Activated T-cell treated with anti-CD3 and anti-CD28 coated beads, Interleukin-2, amount 50 U/mL, for 24 hours (primary cell): ENCODE measurements around the gene TPRX1.
"Not testable (repeated sequence)": the region's sequence is repeated elsewhere in the genome, so short reads cannot be mapped to it uniquely, and the experiment has no call there.

Experiments
- DNase-seq: peaks from one replicate; pipeline ENCODE4 v3.0.0-alpha.2; 2020
- H3K27ac Mint-ChIP-seq: 2 replicates; pipeline ENCODE4 v1.8.0; 2020; ENCODE audit warnings: mild to moderate bottlenecking, mixed read lengths
- H3K27me3 Mint-ChIP-seq: 2 replicates; pipeline ENCODE4 v1.8.0; 2020; ENCODE audit warnings: mixed read lengths
- H3K36me3 Mint-ChIP-seq: 2 replicates; pipeline ENCODE4 v1.8.0; 2020; ENCODE audit warnings: low read depth, mixed read lengths
- H3K4me1 Mint-ChIP-seq: 2 replicates; pipeline ENCODE4 v1.8.0; 2020; ENCODE audit warnings: low read depth, mixed read lengths
- H3K4me3 Mint-ChIP-seq: 2 replicates; pipeline ENCODE4 v1.8.0; 2020; ENCODE audit warnings: mild to moderate bottlenecking, moderate library complexity, mixed read lengths
- H3K9me3 Mint-ChIP-seq: 2 replicates; pipeline ENCODE4 v1.8.0; 2020; ENCODE audit warnings: mixed read lengths

TPRX1 gene

DNA sequence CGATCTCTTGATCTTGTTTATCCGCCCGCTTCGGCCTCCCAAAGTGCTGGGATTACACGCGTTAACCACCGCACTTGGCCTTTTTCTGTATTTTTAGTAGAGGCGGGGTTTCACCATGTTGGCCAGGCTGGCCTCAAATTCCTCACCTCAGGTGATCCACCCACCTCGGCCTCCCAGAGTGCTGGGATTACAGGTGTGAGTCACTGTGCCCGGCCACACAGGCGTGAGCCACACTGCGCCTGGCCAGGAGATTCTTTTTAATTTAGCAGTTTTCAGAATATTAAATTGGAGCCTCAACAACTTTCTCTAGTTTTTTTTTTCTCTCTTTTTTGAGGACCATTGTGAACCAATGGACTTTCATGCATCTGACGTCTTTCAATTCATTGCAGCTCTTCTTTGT, 14.5 kb downstream of the TPRX1 start:
- H3K4me1 Mint-ChIP-seq, H3K27ac Mint-ChIP-seq, DNase-seq, H3K27me3 Mint-ChIP-seq, H3K9me3 Mint-ChIP-seq, H3K4me3 Mint-ChIP-seq: not testable (repeated sequence)
- H3K36me3 Mint-ChIP-seq: peaks cover 21% of the 10 kb centered on the region

DNA sequence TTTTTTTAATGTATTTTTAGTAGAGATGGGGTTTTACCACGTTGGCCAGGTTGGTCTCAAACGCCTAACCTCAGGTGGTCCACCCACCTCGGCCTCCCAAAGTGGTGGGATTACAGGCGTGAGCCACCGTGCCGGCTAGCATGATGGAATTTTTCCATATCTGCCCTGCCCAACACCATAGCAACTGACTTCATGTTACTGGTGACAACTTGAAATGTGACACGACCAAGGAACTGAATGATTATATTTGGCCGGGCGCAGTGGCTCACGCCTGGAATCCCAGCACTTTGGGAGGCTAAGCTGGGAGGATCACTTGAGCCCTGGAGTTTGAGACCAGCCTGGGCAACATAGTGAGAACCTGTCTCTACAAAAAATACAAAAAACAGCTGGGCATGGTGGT, 17.0 kb downstream of the TPRX1 start:
- H3K36me3 Mint-ChIP-seq: peaks cover 46% of the 10 kb centered on the region

DNA sequence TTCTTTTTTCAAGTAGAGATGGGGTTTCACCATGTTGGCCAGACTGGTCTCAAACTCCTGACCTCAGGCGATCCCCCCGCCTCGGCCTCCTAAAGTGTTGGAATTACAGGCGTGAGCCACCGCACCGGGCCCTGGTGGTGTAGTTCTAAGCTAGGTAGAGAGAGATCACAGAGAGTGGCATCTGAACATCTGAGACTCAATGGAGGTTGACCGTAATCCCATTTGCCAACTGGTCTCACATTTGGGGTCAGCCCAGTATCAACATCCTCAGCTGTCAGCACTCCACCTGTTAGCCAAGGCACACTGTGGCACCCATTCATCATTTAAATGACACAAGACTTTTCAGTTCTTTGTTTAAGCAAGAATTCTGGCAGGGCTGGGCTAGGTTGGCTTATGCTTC, 17.8 kb downstream of the TPRX1 start:
- peaks cover 54% of the 10 kb centered on the region for H3K36me3 Mint-ChIP-seq

More for the DNA sequence above, 17.0 kb downstream of the TPRX1 start:
- H3K4me3 Mint-ChIP-seq, H3K4me1 Mint-ChIP-seq, H3K27me3 Mint-ChIP-seq, DNase-seq, H3K9me3 Mint-ChIP-seq, H3K27ac Mint-ChIP-seq: not testable (repeated sequence)

DNA sequence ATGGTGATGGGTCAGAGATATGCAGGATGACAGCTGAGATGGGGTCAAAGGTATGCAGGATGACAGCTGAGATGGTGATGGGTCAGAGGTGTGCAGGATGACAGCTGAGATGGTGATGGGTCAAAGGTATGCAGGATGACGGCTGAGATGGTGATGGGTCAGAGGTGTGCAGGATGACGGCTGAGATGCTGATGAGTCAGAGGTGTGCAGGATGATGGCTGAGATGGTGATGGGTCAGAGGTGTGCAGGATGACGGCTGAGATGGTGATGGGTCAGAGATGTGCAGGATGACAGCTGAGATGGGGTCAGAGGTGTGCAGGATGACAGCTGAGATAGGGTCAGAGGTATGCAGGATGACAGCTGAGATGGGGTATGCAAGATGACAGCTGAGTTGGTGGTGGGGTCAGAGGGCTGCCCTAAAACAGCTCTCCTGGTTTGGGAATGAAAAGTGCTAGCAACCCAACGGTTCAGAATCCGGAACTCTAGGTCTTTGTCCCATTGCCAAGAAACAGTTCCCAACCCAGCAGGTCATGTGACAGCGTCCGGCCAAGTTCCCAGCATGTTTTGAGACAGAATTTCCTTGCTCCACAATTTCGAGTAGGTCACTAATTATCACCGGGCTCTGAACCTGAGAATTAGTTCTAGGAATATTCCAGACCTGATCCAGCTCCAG, 22.6 kb downstream of the TPRX1 start:
- Mint-ChIP-seq H3K4me3 (no peak overlapping the region), H3K36me3 (peaks cover 81% of the 10 kb centered on the region), H3K4me1 (peaks cover 30% of the 10 kb centered on the region), H3K27me3 (no peaks in the 10 kb centered on the region), H3K9me3 (no peaks in the 10 kb centered on the region), H3K27ac (peak overlapping the region; percentile 37)
- DNase-seq: no peak

More for the DNA sequence above, 17.8 kb downstream of the TPRX1 start:
- no peaks in the 10 kb centered on the region for H3K9me3 Mint-ChIP-seq
- no peak overlapping the region for H3K4me3 Mint-ChIP-seq
- H3K27me3 Mint-ChIP-seq: no peaks in the 10 kb centered on the region
- H3K4me1 Mint-ChIP-seq: peaks cover 7% of the 10 kb centered on the region
- no peak overlapping the region for H3K27ac Mint-ChIP-seq
- no peak for DNase-seq

DNA sequence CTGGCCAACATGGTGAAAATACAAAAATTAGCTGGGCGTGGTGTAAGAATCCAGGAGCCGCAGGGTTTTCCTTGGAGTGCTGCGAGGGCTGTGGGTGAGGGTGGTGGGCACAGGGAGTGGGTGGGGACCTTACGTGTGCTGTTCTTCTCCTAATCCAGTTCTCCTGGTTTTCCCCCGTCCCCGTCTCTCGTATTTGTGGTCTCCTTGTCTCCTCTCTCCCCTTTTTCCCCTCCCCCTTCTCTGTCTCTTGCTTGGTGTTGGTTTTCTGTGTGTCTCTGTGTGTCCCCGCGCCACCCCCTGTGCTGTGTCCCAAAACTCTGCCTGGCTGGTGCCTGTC, 24.2 kb downstream of the TPRX1 start:
- Mint-ChIP-seq H3K4me3 (peak overlapping the region; percentile 97), H3K36me3 (peaks cover 66% of the 10 kb centered on the region), H3K4me1 (peaks cover 30% of the 10 kb centered on the region), H3K27ac (peak overlapping the region; percentile 94), H3K9me3 (no peaks in the 10 kb centered on the region), H3K27me3 (no peaks in the 10 kb centered on the region)
- no peak for DNase-seq

DNA sequence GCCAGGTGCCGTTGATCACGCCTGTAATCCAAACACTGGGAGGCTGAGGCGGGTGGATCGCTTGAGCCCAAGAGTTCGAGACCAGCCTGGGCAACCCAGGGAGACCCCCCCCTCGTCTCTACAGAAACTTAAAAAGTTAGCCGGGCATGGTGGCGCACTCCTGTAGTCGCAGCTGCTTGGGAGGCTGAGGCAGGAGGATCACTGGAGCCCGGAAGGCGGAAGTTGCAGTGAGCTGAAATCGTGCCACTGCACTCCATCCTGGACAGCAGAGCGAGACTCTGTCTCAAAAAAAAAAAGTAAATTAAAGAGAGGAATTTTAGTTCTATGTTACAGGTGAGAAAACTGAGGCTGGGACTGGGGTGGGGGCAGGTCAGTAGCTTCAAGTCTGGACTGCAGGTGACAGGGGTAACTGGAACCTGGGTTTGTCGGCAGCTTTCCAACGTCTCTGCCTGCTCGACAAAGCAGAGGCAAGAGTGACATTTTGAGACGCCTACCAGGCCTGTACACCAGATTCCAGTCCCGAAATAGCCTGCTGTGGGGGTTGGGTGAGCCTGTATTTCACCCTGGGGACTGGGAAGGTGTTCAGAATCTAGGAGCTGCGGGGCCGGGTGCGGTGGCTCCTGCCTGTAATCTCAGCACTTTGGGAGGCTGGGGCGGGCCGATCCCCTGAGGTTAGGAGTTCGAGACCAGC, 24.7 kb downstream of the TPRX1 start:
- Mint-ChIP-seq H3K4me3 (peak overlapping the region; percentile 97), H3K4me1 (peaks cover 30% of the 10 kb centered on the region), H3K36me3 (peaks cover 62% of the 10 kb centered on the region), H3K27ac (peak overlapping the region; percentile 94), H3K9me3 (no peaks in the 10 kb centered on the region), H3K27me3 (no peaks in the 10 kb centered on the region)
- DNase-seq: no peak

DNA sequence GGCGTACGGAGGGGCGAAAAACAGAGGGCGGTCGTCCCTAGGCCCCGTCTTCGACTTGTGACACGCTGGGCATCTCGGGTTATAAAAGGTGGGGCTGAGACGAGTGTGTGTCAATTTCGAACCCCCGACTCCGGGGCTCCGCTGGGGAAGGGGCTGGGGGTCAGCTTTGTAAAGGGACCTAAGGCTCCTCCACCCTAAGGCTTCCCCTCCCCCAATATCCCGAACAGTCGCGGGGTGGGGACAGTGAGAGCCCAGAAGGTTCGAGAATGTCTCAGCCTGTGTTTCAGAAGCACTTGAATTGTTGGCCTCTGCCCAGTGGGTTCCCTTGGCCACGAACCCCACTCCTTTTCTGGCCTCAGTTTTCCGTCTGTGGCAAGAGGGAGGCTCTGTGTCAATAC, 25.4 kb downstream of the TPRX1 start:
- peak; percentile 56 for DNase-seq
- Mint-ChIP-seq H3K4me3 (peak overlapping the region; percentile 97), H3K27me3 (no peaks in the 10 kb centered on the region), H3K9me3 (no peaks in the 10 kb centered on the region), H3K27ac (peak overlapping the region; percentile 94), H3K4me1 (peaks cover 30% of the 10 kb centered on the region), H3K36me3 (peaks cover 54% of the 10 kb centered on the region)

DNA sequence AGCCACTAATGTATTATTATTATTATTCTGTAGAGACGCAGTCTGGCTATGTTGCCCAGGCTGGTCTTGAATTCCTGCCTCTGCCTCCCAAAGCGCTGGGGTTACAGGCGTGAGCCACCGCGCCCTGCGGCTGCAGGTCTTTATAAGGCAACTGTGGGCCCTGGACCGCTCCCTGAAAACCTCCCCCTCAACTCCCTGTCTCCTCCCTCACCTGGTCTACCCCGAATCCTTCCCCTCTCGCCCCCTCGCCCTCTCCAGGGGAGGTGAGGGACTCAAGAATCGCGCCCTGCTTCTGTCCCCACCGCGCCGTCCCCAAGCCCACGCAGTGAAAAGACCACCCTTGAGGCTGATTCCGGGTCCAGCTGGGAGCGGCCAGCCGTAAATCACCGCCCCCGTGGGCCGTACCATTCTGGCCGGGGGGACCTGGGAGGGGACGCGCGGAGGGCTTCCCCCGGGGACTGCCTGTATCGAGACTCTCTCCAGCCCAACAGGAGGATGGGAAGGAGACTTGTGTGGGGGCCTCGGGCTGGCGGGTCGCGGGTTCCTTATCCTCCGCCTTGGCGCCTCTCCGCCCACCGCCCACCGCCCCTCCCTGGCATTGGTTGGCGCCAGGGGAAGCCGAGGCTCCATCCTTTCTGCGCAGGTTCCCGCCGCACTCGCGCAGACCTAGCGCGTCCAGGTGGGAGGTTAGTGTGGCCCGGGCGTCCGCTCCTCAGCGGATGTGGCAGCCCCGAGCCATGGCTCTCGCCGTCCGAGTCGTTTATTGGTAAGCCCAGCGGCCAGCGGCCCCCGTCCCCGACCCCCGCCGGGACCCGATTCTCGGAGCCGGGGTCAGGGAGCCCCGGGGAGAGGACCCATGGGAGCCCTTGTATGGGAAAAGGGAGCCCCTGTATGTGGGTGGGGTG, 26.1 kb downstream of the TPRX1 start, which contains the start of gene SELENOW:
SELENOW (plus strand) TSS at position 655 of the 905 bp plus-strand sequence; CDS start at position 738, 83 bp downstream.
- Mint-ChIP-seq H3K27ac (peak within 1 kb of the TSS; percentile 94), H3K4me1 (peaks cover 30% of the 10 kb centered on the region), H3K27me3 (no peaks in the 10 kb centered on the region), H3K9me3 (no peaks in the 10 kb centered on the region), H3K4me3 (peak within 1 kb of the TSS; percentile 97), H3K36me3 (peaks cover 48% of the 10 kb centered on the region)
- DNase-seq: peak; percentile 90

DNA sequence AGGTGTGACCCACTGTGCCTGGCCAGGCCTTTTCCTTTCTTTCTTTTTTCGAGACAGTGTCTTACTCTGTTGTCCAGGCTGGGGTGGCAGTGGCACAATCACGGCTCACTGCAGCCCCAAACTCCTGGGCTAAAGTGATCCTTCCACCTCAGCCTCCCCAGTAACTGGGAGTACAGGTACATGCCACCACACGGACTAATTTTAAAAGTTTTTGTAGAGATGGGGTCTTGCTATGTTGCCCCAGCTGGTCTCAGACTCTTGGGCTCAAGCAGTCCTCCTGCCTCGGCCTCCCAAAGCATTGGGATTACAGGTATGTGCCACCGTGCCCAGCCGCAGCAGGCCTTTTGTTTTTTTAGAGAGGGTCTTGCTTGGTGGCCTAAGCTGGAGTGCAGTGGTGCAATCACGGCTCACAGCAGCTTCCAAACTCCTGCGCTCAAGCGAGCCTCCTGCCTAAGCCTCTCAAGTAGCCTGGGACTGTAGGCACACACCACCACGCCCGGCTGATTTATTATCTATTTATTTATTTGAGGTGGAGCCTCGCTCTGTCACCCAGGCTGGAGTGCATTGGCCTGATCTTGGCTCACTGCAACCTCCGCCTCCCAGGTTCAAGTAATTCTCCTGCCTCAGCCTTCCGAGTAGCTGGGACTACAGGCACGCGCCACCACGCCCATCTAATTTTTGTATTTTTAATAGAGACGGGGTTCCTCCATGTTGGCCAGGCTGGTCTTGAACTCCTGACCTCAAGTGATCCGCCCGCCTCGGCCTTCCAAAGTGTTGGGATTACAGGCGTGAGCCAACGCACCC, 26.9 kb downstream of the TPRX1 start:
- not testable (repeated sequence) for H3K9me3 Mint-ChIP-seq, DNase-seq, H3K27me3 Mint-ChIP-seq
- peaks cover 30% of the 10 kb centered on the region for H3K4me1 Mint-ChIP-seq
- H3K27ac Mint-ChIP-seq: peak overlapping the region; percentile 94
- H3K36me3 Mint-ChIP-seq: peaks cover 39% of the 10 kb centered on the region
- H3K4me3 Mint-ChIP-seq: peak overlapping the region; percentile 97

DNA sequence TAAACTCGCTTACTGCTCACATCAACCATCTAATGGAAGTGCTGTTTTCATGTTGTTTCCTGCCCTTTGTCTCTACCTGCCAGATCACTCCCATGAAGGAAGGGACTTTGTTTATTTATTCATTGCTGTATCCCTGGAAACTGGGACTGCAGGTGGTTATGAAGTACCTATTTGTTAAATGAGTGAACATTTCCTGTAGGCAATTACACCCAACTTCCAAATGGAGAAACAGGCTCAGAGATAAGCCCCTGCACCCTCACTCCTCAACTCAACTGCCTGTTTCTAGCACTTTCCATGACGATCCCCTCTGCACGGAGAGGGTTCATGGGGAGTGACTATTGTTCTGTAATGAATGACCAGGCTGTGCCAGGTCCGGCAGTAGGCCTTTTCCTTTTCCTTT, 27.8 kb downstream of the TPRX1 start:
- no peak overlapping the region for H3K27ac Mint-ChIP-seq
- H3K9me3 Mint-ChIP-seq: no peaks in the 10 kb centered on the region
- peak overlapping the region; percentile 97 for H3K4me3 Mint-ChIP-seq
- no peak for DNase-seq
- H3K36me3 Mint-ChIP-seq: peaks cover 31% of the 10 kb centered on the region
- H3K4me1 Mint-ChIP-seq: peaks cover 27% of the 10 kb centered on the region
- H3K27me3 Mint-ChIP-seq: no peaks in the 10 kb centered on the region

DNA sequence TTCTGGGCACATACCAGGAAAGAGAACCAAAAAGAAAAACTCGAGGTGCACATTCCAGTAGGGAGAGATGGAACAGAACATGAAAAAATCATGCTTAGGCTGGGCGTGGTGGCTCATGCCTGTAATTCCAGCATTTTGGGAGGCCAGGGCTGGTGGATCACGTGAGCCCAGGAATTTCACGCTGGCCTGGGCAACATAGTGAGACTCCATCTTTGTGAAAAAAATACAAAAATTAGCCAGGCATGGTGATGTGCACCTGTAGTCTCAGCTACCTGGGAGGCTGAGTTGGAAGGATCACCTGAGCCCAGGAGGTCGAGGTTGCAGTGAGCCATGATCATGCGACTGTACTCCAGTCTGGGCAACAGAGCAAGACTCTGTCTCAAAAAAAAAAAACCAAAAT, 33.1 kb downstream of the TPRX1 start:
- not testable (repeated sequence) for H3K27me3 Mint-ChIP-seq, DNase-seq, H3K27ac Mint-ChIP-seq, H3K4me3 Mint-ChIP-seq, H3K9me3 Mint-ChIP-seq, H3K4me1 Mint-ChIP-seq, H3K36me3 Mint-ChIP-seq

DNA sequence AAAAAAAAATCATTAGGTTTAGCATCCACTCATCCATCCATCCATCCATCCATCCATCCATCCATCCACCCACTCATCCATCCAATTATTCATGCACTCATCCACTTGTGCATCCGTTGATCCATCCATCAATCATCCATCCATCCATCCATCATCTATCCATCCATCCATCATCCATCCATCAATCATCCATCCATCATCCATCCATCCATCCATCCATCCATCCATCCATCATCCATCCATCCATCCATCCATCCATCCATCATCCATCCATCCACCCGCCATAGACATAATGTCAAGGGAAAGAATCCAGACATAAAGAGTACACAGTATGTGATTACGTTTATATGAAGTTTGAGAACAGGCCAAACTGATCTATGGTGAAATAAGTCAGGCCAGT, 34.8 kb downstream of the TPRX1 start:
- H3K27ac Mint-ChIP-seq: no peak overlapping the region
- H3K9me3 Mint-ChIP-seq: no peaks in the 10 kb centered on the region
- no peaks in the 10 kb centered on the region for H3K36me3 Mint-ChIP-seq
- no peak for DNase-seq
- H3K4me1 Mint-ChIP-seq: peaks cover 6% of the 10 kb centered on the region
- H3K4me3 Mint-ChIP-seq: no peak overlapping the region
- no peaks in the 10 kb centered on the region for H3K27me3 Mint-ChIP-seq

DNA sequence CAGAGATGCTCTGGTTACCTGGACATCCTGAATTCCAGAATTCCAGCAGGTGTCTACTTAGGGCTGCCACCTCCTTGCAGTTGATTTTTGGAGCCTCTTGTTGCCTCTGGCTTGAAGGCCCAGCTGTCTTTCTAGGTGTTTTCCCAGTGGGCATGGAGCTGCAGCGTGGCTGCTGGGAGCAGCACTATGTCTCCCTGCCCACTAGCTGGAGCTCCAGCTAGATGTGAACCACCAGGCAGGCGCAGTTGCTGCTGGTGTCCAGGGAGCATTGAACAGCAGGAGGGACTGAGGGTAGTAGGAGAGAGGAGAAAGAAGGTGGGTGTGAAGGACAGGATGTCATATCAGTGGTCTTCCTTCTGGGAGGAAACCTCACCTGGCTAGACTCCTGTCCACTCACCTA, 35.7 kb downstream of the TPRX1 start:
- H3K27ac Mint-ChIP-seq: no peak overlapping the region
- no peak overlapping the region for H3K4me3 Mint-ChIP-seq
- no peaks in the 10 kb centered on the region for H3K9me3 Mint-ChIP-seq

DNA sequence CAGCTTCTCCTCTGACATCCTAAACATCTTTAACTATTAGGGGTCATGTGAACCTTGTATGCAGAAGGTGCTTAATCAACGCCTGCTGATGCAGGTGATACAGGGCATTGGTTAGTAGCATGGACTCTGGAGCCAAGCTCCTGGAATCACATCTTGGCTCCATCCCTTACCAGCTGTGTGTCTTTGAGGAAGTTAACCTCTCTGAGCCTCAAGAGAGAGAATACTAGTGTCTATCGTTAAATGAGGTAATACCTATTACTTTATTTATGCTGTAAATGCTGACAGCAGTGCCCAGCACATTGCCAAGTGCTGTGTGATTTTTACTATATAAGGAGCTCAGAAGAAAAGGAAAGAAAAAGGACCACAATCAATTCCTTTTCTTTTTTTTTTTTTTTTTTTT, 37.0 kb downstream of the TPRX1 start:
- H3K27ac Mint-ChIP-seq: no peak overlapping the region
- H3K4me1 Mint-ChIP-seq: peaks cover 6% of the 10 kb centered on the region
- H3K9me3 Mint-ChIP-seq: no peaks in the 10 kb centered on the region
- no peaks in the 10 kb centered on the region for H3K27me3 Mint-ChIP-seq
- no peaks in the 10 kb centered on the region for H3K36me3 Mint-ChIP-seq
- H3K4me3 Mint-ChIP-seq: no peak overlapping the region
- DNase-seq: no peak

More for the DNA sequence above, 35.7 kb downstream of the TPRX1 start:
- Mint-ChIP-seq H3K36me3 (no peaks in the 10 kb centered on the region), H3K27me3 (no peaks in the 10 kb centered on the region), H3K4me1 (peaks cover 6% of the 10 kb centered on the region)
- DNase-seq: no peak
